NCI-H345 treated with DMSO at 0.1 percent for 48 hours (cell line): ENCODE data around the gene HAUS3.

Experiments
- DNase-seq: peaks from one replicate; lab custom pipeline; 2025; ENCODE audit not compliant: unreplicated experiment; lab: John Stamatoyannopoulos, UW

Gene HAUS3

GRCh38 chr4:2241410-2242353 is at the start of gene HAUS3, which contains the start of gene POLN:
HAUS3 (minus strand) TSS chr4:2242121; CDS start chr4:2240946, 1,175 bp downstream.
POLN (minus strand) TSS chr4:2242121; CDS start chr4:2229231, 12,890 bp downstream.
- peak; percentile 83 for DNase-seq

GRCh38 chr4:2290974-2291704 is 49.2 kb upstream of the HAUS3 start:
- DNase-seq: no peak

GRCh38 chr4:2290488-2290887 is 48.6 kb upstream of the HAUS3 start:
- no peak for DNase-seq

GRCh38 chr4:2289955-2290333 is 48.0 kb upstream of the HAUS3 start:
- no peak for DNase-seq

GRCh38 chr4:2289311-2289954 is 47.5 kb upstream of the HAUS3 start:
- DNase-seq: no peak

GRCh38 chr4:2288051-2288541 is 46.2 kb upstream of the HAUS3 start:
- DNase-seq: no peak

GRCh38 chr4:2287594-2287915 is 45.6 kb upstream of the HAUS3 start:
- no peak for DNase-seq

- no peak for DNase-seq
Measured at GRCh38 chr4:2286904-2287593, 45.1 kb upstream of the HAUS3 start.

GRCh38 chr4:2285613-2286381 is 43.9 kb upstream of the HAUS3 start:
- DNase-seq: no peak

- no peak for DNase-seq
Measured at GRCh38 chr4:2284934-2285612, 43.2 kb upstream of the HAUS3 start.

GRCh38 chr4:2284161-2284933 is 42.4 kb upstream of the HAUS3 start:
- no peak for DNase-seq

- no peak for DNase-seq
Measured at GRCh38 chr4:2283199-2283711, 41.3 kb upstream of the HAUS3 start.

- DNase-seq: no peak
Measured at GRCh38 chr4:2281575-2282343, 39.8 kb upstream of the HAUS3 start.

GRCh38 chr4:2280531-2281300 is 38.8 kb upstream of the HAUS3 start:
- no peak for DNase-seq

- DNase-seq: no peak
Measured at GRCh38 chr4:2277956-2278355, 36.0 kb upstream of the HAUS3 start.

GRCh38 chr4:2276581-2277325 is 34.8 kb upstream of the HAUS3 start:
- no peak for DNase-seq
